Mucosa of descending colon (tissue), 3 donors: ENCODE results near the gene PIK3R5. TPM values are rescaled to one million over a fixed set of nuclear protein-coding genes. Genes with fewer than 3 reads are reported as not detected.

Source experiments
- ATAC-seq: fragments of 200-7000 bp; cut with Tn5 transposase; one replicate; pipeline ENCODE4 v1.9.1; 2020; ENCODE audit warnings: mild to moderate bottlenecking, moderate library complexity
- DNase-seq, 3 donors: peaks; one replicate each; pipeline ENCODE4 v3.0.0-alpha.2; 2020
- H3K36me3 ChIP-seq: fragments of 200-600 bp; one replicate; pipeline ENCODE4 v1.8.0; 2021; ENCODE audit warnings: low read depth, mild to moderate bottlenecking
- H3K4me1 ChIP-seq: fragments of 200-600 bp; one replicate; pipeline ENCODE4 v1.8.0; 2021; ENCODE audit warnings: low read depth, mild to moderate bottlenecking
- H3K4me3 ChIP-seq: fragments of 200-600 bp; one replicate; pipeline ENCODE4 v1.8.0; 2021; ENCODE audit warnings: mild to moderate bottlenecking
- H3K9me3 ChIP-seq: fragments of 200-600 bp; one replicate; pipeline ENCODE4 v1.8.0; 2021; ENCODE audit warnings: mild to moderate bottlenecking
- CTCF ChIP-seq: fragments of 200-600 bp; IDR thresholded peaks from one replicate; pipeline ENCODE4 v1.8.0; 2022; ENCODE audit warnings: antibody characterized with exemption, mild to moderate bottlenecking
- intact Hi-C, 2 donors: fragments of 100-400 bp; cut with DNase I in 1 of 2; cut with micrococcal nuclease in 1 of 2; formaldehyde crosslinking; loops; one replicate each; pipeline versions ENCODE4 v1.11.0 to v1.11.1; 2022; cut with DNase I, micrococcal nuclease
- long read RNA-seq, 2 donors: library from polyadenylated mRNA; unstranded; transcript quantifications; one replicate each; pipeline ENCODE4 v2.0.0, GENCODE V29; 2019 to 2021
- total RNA-seq, 3 donors: library from RNA; stranded (reverse); fragmentation: NEBNext Ultra II Directional in 2 of 3; extraction: Animal tissue kit (Norgen Biotek cat#: 25700) in 2 of 3; gene quantifications; one replicate each; pipeline versions ENCODE4 v1.2.1 to v1.2.4, GENCODE V29; 2021 to 2023
- donor health status: DM: no; HTN: no; CAD: no; lungs with moderate emphysema.
- donor health status: DM: no; HTN: no; CAD: no.
- donor health status: DM: no; HTN: yes; CAD: no.

PIK3R5 gene
- 10 to 100 TPM in 1 of 3 donors, 1 to 10 TPM in 2; 2.7 to 10.4 (median 6.8) TPM for total RNA-seq
- long read RNA-seq, donor 1, partial matches to known transcripts, result 1 of 4 reads
- long read RNA-seq, donor 1, other reads (novel, unspliced or antisense), result 2 of 4 reads
- long read RNA-seq, donor 2, partial matches to known transcripts, result 0 of 2 reads
- long read RNA-seq, donor 2, other reads (novel, unspliced or antisense), result 2 of 2 reads

GRCh38 chr17:8965394-8966168 is at the start of gene PIK3R5:
PIK3R5 (minus strand) TSS chr17:8965707; CDS start chr17:8911494, 54,213 bp downstream.
- Histone ChIP-seq H3K4me3 (peak within 1 kb of the TSS; percentile 30), H3K4me1 (peaks cover 4% of the 10 kb centered on the region), H3K9me3 (no peaks in the 10 kb centered on the region), H3K36me3 (no peaks in the 10 kb centered on the region)
- peak; percentile 80 to 90 (median 82) for DNase-seq
- peak; percentile 96 for ATAC-seq
- no peak for TF ChIP-seq CTCF
- intact Hi-C loops, result no loop called here

GRCh38 chr17:9011001-9011400 is 45.5 kb upstream of the PIK3R5 start:
- no peaks in the 10 kb centered on the region for H3K36me3 ChIP-seq
- no peak overlapping the region for H3K4me3 ChIP-seq
- ATAC-seq, result no peak
- intact Hi-C loops, result no loop called here
- no peak for DNase-seq
- no peaks in the 10 kb centered on the region for H3K4me1 ChIP-seq
- H3K9me3 ChIP-seq, result no peaks in the 10 kb centered on the region
- TF ChIP-seq CTCF, result no peak

GRCh38 chr17:9009737-9010136 is 44.2 kb upstream of the PIK3R5 start:
- Histone ChIP-seq H3K9me3 (no peaks in the 10 kb centered on the region), H3K4me3 (no peak overlapping the region), H3K36me3 (no peaks in the 10 kb centered on the region), H3K4me1 (no peaks in the 10 kb centered on the region)
- TF ChIP-seq CTCF, result no peak
- intact Hi-C loops, result no loop called here
- DNase-seq, result no peak
- peak; percentile 15 for ATAC-seq

- DNase-seq (no peak), ATAC-seq (no peak)
- intact Hi-C loops, result no loop called here
- H3K36me3 ChIP-seq, result no peaks in the 10 kb centered on the region
- peaks cover 5% of the 10 kb centered on the region for H3K4me1 ChIP-seq
- TF ChIP-seq CTCF, result no peak
- H3K4me3 ChIP-seq, result no peak overlapping the region
- H3K9me3 ChIP-seq, result no peaks in the 10 kb centered on the region
Observed at GRCh38 chr17:9009096-9009495, 43.6 kb upstream of the PIK3R5 start.

GRCh38 chr17:9007052-9007714 is 41.7 kb upstream of the PIK3R5 start:
- ATAC-seq (no peak), DNase-seq (no peak)
- H3K9me3 ChIP-seq, result no peaks in the 10 kb centered on the region
- TF ChIP-seq CTCF, result no peak
- intact Hi-C loops, result no loop called here
- H3K4me3 ChIP-seq, result no peak overlapping the region
- no peaks in the 10 kb centered on the region for H3K36me3 ChIP-seq
- H3K4me1 ChIP-seq, result peaks cover 5% of the 10 kb centered on the region
